GM12878 (cell line): ENCODE measurements around the gene PTPRB. TPM values are rescaled to one million over a fixed set of nuclear protein-coding genes. Genes with fewer than 3 reads are reported as not detected.

ENCODE experiments used
- ATAC-seq: fragments of 200-7000 bp; cut with Tn5 transposase; 3 replicates; pipeline ENCODE4 v1.9.1; 2020; ENCODE audit warnings: mild to moderate bottlenecking, moderate library complexity
- BruUV-seq: library from RNA; stranded (reverse); fragments of 400-500 nt; replicated peaks from 2 replicates; lab custom pipeline; 2021; lab: Mats Ljungman, UMichigan
- CTCF ChIA-PET: fragments of 300-600 bp; sonication (Branson Sonifier 250); formaldehyde crosslinking; extraction: SDS; loops from one replicate; lab custom pipeline; 2021; ENCODE audit warnings: inconsistent platforms; lab: Yijun Ruan, JAX
- POLR2A ChIA-PET: fragments of 350-600 bp; formaldehyde crosslinking; extraction: SDS; loops from one replicate; lab custom pipeline; 2021; ENCODE audit warnings: inconsistent platforms; lab: Charles Lee
- RAD21 ChIA-PET: fragments of 300-600 bp; sonication (Branson Sonifier 250); formaldehyde crosslinking; loops from one replicate; lab custom pipeline; 2023; ENCODE audit warnings: antibody characterized with exemption; ENCODE audit not compliant: unreplicated experiment; lab: Charles Lee
- SMC1A ChIA-PET: fragments of 300-600 bp; sonication (Branson Sonifier 250); formaldehyde crosslinking; loops from one replicate; lab custom pipeline; 2023; ENCODE audit not compliant: unreplicated experiment, uncharacterized antibody; lab: Charles Lee
- DNase-seq: peaks from one replicate; pipeline ENCODE4 v3.0.0-alpha.2; 2011; ENCODE audit warnings: low read depth, low spot score
- FAIRE-seq: peaks from 3 replicates; lab custom pipeline; 2011; peaks lifted over from hg19 to GRCh38; lab: Jason Lieb, UNC
- H2AFZ ChIP-seq: 2 replicates; pipeline ENCODE4 v1.6.0; 2011; ENCODE audit warnings: low read depth, low read length, control low read depth; ENCODE audit not compliant: control insufficient read depth
- H3K27ac ChIP-seq: 2 replicates; pipeline ENCODE4 v1.5.1; 2011; ENCODE audit warnings: control low read depth; ENCODE audit not compliant: control insufficient read depth, insufficient read depth
- H3K27me3 ChIP-seq, 2 experiments: replicated peaks in 1 of 2; 2 replicates each; pipeline versions ENCODE4 v1.6.0 to v1.6.1; 2011; ENCODE audit warnings: low read length in 1 of 2; ENCODE audit not compliant: control insufficient read depth in 2 of 2, insufficient read depth in 2 of 2
- H3K36me3 ChIP-seq, 2 experiments: 2 replicates each; pipeline ENCODE4 v1.5.1; 2011; ENCODE audit warnings: low read length in 1 of 2; ENCODE audit not compliant: control insufficient read depth in 2 of 2, insufficient read depth in 2 of 2
- H3K4me1 ChIP-seq: 2 replicates; pipeline ENCODE4 v1.6.1; 2011; ENCODE audit warnings: mild to moderate bottlenecking, low read length, moderate library complexity, mixed read lengths; ENCODE audit not compliant: control insufficient read depth, insufficient read depth
- H3K4me2 ChIP-seq: 2 replicates; pipeline ENCODE4 v1.6.0; 2011; ENCODE audit warnings: control low read depth; ENCODE audit not compliant: control insufficient read depth, insufficient read depth
- H3K4me3 ChIP-seq: fragments of 200-600 bp; sonication (generic); 2 replicates; pipeline ENCODE4 v1.5.1; 2016
- H3K79me2 ChIP-seq: 2 replicates; pipeline ENCODE4 v1.6.0; 2011; ENCODE audit warnings: low read length; ENCODE audit not compliant: control insufficient read depth, insufficient read depth
- H3K9ac ChIP-seq: 2 replicates; pipeline ENCODE4 v1.8.0; 2011; ENCODE audit warnings: low read length, control low read depth, mixed read lengths; ENCODE audit not compliant: control insufficient read depth, insufficient read depth
- H3K9me3 ChIP-seq: replicated peaks from 3 replicates; pipeline ENCODE4 v1.5.1; 2011; ENCODE audit warnings: mild to moderate bottlenecking, low read length; ENCODE audit not compliant: control insufficient read depth, insufficient read depth
- H4K20me1 ChIP-seq: 2 replicates; pipeline ENCODE4 v1.6.0; 2011; ENCODE audit not compliant: control insufficient read depth, insufficient read depth
- BCL11A ChIP-seq: IDR thresholded peaks from 2 replicates; pipeline ENCODE4 v1.6.1; 2011; ENCODE audit warnings: low read depth, low read length
- CEBPB ChIP-seq, 2 experiments: fragments of 150-350 bp in 1 of 2; IDR thresholded peaks; 2 replicates each; pipeline ENCODE4 v1.6.1; 2012 to 2014; ENCODE audit warnings: low read depth in 2 of 2, low read length in 2 of 2, borderline replicate concordance in 1 of 2, inconsistent platforms in 1 of 2
- CEBPZ ChIP-seq: fragments of 150-350 bp; IDR thresholded peaks from 2 replicates; pipeline ENCODE4 v1.6.1; 2016; ENCODE audit warnings: low read depth, low read length
- FOS ChIP-seq: IDR thresholded peaks from 3 replicates; pipeline ENCODE4 v1.6.1; 2011; ENCODE audit warnings: borderline replicate concordance; ENCODE audit not compliant: insufficient read length; ENCODE audit errors: extremely low read depth
- FOXK2 ChIP-seq: fragments of 450-650 bp; IDR thresholded peaks from 2 replicates; pipeline ENCODE4 v1.6.1; 2017; ENCODE audit warnings: mild to moderate bottlenecking, moderate library complexity
- NFIC ChIP-seq: IDR thresholded peaks from 2 replicates; pipeline ENCODE4 v1.6.1; 2012; ENCODE audit warnings: low read depth, mild to moderate bottlenecking, inconsistent platforms, low read length, moderate library complexity
- NR2C2 ChIP-seq: IDR thresholded peaks from 2 replicates; pipeline ENCODE4 v1.6.1; 2011; ENCODE audit warnings: borderline replicate concordance, low read depth; ENCODE audit not compliant: control insufficient read depth, insufficient read length
- WGBS: methylation state at CpG from one replicate; pipeline ENCODE4 v1.1.6; 2016; ENCODE audit warnings: low lambda C conversion rate; ENCODE audit not compliant: insufficient replicate concordance, insufficient coverage; ENCODE audit errors: missing lambda C conversion rate; 5-methylcytosine and 5-hydroxymethylcytosine counted together
- in situ Hi-C: fragments of 300-500 bp; cut with MboI; formaldehyde crosslinking; loops from 9 replicates; pipeline ENCODE4 v1.14.3; 2018; ENCODE audit warnings: mixed read lengths
- intact Hi-C: fragments of 100-400 bp; cut with micrococcal nuclease; formaldehyde crosslinking; loops from one replicate; pipeline ENCODE4 v1.14.2; 2022; ENCODE audit not compliant: unreplicated experiment
- polyA plus RNA-seq, 11 experiments: library from polyadenylated mRNA; depleted of rRNA in 4 of 11; unstranded in 6 of 11; stranded (reverse) in 5 of 11; fragments of >200 nt; fragmentation: Nextera tagmentation in 4 of 11; fragmentation: Illumina TruSeq in 1 of 11; extraction: Ambion mirVana in 4 of 11; extraction: Trizol in 1 of 11; gene quantifications; 1 replicate in 1 of 11; 2 replicates in 10 of 11; pipeline versions ENCODE4 v1.2.1 to v1.2.3, GENCODE V29; 2011 to 2016; ENCODE audit warnings: inconsistent platforms in 2 of 11, missing spikeins in 2 of 11, low read depth in 1 of 11
- total RNA-seq, 4 experiments: library from RNA; depleted of rRNA in 3 of 4; stranded (reverse); fragments of >200 nt in 3 of 4; fragmentation: Illumina TruSeq in 1 of 4; extraction: Trizol in 1 of 4; gene quantifications; 2 replicates each; pipeline versions ENCODE4 v1.2.1 to v1.2.3, GENCODE V29; 2013 to 2021
- TF ChIP-seq, protein P1 (sequence below): IDR thresholded peaks from 2 replicates; pipeline ENCODE4 v1.6.1; 2011; ENCODE audit warnings: low read depth, low read length, improper control_type of control experiment, borderline replicate concordance
- TF ChIP-seq, protein P2 (sequence below): IDR thresholded peaks from 2 replicates; pipeline ENCODE4 v1.6.1; 2012; ENCODE audit warnings: low read depth, low read length, improper control_type of control experiment
- TF ChIP-seq, protein P3 (sequence below): fragments of 450-650 bp; IDR thresholded peaks from 2 replicates; pipeline ENCODE4 v1.6.1; 2017; ENCODE audit warnings: mild to moderate bottlenecking, moderate library complexity

The PTPRB gene
- total and polyA plus RNA-seq, 10 of the 15 experiments (the other 5 are each of a cell fraction or from before 2014, with no cell fraction given) = 0.03 to 0.35 (median 0.05) TPM

DNA sequence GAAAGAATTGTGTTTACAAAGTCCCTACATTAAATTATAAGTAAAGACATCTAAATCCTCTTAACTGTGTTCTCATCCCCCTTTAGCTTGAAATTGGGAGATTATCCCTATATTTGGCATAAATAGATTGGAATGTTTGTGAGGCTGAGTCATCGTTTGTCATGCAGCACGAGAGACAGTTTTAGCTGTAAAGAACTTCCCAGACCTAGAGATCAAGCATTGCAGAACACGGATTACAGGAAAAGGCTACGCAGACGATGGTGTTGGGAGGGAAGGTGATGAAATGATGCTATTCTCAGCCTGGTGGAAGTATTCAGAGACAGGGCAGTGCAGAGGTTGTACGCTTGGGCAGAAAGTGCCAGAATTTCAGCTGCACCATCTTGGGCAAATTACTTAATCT lies 93.8 kb downstream of the PTPRB start:
- intact Hi-C loops (no loop called here), in situ Hi-C loops (no loop called here)
- H3K27ac ChIP-seq = no peak overlapping the region
- RAD21 ChIA-PET = no interaction called here
- SMC1A ChIA-PET = no interaction called here
- no TSS peak for BruUV-seq
- FAIRE-seq (no peak), DNase-seq (no peak), ATAC-seq (no peak)
- H3K79me2 ChIP-seq = no peaks in the 10 kb centered on the region
- POLR2A ChIA-PET = no interaction called here
- H3K9ac ChIP-seq = no peak overlapping the region
- CTCF ChIA-PET = no interaction called here
- H2AFZ ChIP-seq = no peak overlapping the region
- TF ChIP-seq NFIC (no peak), FOS (no peak), CEBPB (IDR thresholded peaks at IDR 0.05; ENCODE audit: borderline replicate concordance in 1 of 2, low read depth in 2 of 2, low read length in 2 of 2) (no peak), NR2C2 (no peak), CEBPZ (no peak), BCL11A (no peak), FOXK2 (no peak)
- TF ChIP-seq, protein P1, sequence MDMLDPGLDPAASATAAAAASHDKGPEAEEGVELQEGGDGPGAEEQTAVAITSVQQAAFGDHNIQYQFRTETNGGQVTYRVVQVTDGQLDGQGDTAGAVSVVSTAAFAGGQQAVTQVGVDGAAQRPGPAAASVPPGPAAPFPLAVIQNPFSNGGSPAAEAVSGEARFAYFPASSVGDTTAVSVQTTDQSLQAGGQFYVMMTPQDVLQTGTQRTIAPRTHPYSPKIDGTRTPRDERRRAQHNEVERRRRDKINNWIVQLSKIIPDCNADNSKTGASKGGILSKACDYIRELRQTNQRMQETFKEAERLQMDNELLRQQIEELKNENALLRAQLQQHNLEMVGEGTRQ = no peak
- TF ChIP-seq, protein P2, sequence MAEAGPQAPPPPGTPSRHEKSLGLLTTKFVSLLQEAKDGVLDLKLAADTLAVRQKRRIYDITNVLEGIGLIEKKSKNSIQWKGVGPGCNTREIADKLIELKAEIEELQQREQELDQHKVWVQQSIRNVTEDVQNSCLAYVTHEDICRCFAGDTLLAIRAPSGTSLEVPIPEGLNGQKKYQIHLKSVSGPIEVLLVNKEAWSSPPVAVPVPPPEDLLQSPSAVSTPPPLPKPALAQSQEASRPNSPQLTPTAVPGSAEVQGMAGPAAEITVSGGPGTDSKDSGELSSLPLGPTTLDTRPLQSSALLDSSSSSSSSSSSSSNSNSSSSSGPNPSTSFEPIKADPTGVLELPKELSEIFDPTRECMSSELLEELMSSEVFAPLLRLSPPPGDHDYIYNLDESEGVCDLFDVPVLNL = no peak
- TF ChIP-seq, protein P3, sequence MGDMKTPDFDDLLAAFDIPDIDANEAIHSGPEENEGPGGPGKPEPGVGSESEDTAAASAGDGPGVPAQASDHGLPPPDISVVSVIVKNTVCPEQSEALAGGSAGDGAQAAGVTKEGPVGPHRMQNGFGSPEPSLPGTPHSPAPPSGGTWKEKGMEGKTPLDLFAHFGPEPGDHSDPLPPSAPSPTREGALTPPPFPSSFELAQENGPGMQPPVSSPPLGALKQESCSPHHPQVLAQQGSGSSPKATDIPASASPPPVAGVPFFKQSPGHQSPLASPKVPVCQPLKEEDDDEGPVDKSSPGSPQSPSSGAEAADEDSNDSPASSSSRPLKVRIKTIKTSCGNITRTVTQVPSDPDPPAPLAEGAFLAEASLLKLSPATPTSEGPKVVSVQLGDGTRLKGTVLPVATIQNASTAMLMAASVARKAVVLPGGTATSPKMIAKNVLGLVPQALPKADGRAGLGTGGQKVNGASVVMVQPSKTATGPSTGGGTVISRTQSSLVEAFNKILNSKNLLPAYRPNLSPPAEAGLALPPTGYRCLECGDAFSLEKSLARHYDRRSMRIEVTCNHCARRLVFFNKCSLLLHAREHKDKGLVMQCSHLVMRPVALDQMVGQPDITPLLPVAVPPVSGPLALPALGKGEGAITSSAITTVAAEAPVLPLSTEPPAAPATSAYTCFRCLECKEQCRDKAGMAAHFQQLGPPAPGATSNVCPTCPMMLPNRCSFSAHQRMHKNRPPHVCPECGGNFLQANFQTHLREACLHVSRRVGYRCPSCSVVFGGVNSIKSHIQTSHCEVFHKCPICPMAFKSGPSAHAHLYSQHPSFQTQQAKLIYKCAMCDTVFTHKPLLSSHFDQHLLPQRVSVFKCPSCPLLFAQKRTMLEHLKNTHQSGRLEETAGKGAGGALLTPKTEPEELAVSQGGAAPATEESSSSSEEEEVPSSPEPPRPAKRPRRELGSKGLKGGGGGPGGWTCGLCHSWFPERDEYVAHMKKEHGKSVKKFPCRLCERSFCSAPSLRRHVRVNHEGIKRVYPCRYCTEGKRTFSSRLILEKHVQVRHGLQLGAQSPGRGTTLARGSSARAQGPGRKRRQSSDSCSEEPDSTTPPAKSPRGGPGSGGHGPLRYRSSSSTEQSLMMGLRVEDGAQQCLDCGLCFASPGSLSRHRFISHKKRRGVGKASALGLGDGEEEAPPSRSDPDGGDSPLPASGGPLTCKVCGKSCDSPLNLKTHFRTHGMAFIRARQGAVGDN = no peak
- no peak overlapping the region for H3K4me2 ChIP-seq
- WGBS = 53% methylated on average over 6 of the region's 6 CpGs
- no peaks in the 10 kb centered on the region for H3K9me3 ChIP-seq
- no peaks in the 10 kb centered on the region for H3K27me3 ChIP-seq
- H3K36me3 ChIP-seq = no peaks in the 10 kb centered on the region
- no peak overlapping the region for H3K4me3 ChIP-seq
- no peaks in the 10 kb centered on the region for H4K20me1 ChIP-seq
- H3K4me1 ChIP-seq = no peaks in the 10 kb centered on the region
